Measurements from ENCODE around the gene ADCY6.
"Not testable (repeated sequence)": the region's sequence is repeated elsewhere in the genome, so short reads cannot be mapped to it uniquely, and the experiment has no call there.

The ADCY6 gene

DNA sequence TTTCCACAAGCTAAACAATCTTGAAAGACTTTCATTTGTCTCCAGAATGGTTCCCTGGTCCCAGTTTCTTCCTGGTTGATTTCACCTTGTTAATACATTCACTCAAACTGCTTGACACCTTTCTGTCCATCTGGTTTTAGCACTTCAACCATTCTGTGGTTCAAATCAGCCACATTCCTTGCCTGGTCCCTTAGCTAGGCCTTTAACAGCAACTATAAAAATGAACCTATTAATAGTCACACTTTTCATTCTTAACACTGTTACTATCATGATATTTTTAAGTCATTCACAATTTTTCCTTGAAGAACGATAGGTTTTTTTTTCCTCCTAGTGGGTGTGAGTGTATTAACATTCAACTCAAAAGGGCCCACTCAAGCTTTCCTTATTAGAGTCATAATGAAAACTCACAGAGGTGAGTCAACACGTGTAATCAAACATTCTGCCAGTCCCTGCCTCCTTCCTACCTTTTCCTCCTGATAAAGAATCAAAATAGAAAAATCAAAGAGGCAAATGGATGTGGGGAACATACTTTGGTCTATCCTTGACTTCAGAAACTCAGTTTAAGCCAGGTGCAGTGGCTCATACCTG, 38.0 kb downstream of the ADCY6 start:
- no peak for DNase-seq (ENCODE audit: low read depth)

DNA sequence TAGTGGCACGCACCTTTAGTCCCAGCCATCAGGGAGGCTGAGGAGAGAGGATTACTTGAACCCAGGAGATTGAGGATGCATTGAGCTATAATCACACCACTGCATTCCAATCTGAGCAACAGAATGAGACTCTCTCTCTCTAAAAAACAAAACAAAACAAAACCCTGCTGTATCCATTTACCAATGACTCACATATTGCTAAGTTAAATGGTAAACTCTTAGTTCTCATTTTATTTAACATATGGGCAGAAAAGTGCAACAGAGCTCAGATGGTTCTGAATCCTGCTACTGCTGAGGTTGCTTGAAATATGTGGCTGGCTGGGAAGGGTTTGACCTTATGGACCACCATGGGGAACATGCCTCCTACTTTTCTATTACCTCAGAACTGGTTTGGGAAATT, 38.7 kb downstream of the ADCY6 start:
- DNase-seq (ENCODE audit: low read depth): no peak

DNA sequence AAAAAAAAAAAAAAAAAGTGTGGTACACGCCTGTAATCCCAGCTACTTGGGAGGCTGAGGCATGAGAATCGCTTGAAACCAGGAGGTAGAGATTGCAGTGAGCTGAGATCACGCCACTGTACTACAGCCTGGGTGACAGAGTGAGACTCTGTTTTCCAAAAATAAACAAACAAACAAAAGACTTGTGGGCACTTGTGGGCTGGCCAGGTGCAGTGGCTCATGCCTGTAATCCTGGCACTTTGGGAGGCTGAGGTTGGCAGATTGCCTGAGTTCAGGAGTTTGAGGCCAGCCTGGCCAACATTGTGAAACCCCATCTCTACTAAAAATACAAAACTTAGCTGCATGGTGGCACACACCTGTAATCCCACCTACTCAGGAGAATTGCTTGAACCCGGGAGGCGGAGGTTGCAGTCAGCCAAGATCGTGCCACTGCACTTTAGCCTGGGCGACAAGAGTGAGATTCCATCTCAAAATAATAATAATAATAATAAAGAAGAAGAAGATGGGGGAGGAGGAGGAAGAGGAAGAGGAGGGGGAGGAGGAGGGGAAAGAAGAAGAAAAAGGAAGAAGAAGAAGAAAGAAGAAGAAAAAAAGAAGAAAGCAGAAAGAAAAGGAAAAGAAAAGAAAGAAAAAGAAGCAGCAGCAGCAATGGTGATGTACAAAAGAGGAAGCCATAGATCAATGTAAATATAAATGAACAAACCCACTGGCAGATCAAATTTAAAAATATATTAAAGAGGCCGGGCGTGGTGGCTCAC, 44.5 kb downstream of the ADCY6 start:
- no peak for DNase-seq (ENCODE audit: low read depth)

GRCh38 chr12:48739618-48740269, 49.1 kb downstream of the ADCY6 start:
- DNase-seq (ENCODE audit: low read depth): no peak

DNA sequence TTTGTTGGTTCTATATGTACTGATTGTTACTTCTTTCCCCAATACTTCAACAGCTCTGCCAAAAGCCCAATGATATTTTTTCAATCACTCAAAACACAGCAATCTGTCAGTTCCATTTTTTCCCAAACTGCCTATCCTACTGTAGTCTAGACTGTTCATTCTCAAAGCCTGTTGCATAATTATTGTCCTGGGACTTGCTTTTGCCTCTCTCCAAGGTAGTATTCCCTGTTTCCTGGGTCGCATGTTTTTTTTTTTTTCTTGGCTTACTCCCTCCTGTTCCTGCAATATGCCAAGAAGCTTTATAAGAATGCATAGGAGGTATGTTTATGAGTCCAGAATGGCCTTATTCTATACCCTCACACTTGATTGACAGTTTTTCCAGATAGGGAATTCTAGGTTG, 52.4 kb downstream of the ADCY6 start:
- no peak for DNase-seq (ENCODE audit: low read depth)

DNA sequence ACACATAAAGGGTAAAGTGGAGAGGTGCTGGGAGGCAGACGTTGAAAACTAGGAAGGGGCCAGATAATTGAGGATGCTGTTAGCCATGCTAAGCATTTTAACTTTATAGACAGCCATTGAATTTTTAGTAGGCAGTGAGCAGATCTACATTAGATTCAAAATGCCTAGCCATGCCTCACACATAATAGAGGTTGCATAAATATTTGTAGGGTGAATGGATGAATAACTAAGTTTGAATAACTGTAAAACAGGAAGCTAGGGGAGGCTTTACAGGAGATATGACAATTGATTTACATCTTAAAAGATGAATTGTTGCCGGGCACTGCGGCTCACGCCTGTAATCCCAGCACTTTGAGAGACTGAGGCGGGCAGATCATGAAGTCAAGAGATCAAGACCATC, 60.1 kb downstream of the ADCY6 start:
- no peak for DNase-seq (ENCODE audit: low read depth)

DNA sequence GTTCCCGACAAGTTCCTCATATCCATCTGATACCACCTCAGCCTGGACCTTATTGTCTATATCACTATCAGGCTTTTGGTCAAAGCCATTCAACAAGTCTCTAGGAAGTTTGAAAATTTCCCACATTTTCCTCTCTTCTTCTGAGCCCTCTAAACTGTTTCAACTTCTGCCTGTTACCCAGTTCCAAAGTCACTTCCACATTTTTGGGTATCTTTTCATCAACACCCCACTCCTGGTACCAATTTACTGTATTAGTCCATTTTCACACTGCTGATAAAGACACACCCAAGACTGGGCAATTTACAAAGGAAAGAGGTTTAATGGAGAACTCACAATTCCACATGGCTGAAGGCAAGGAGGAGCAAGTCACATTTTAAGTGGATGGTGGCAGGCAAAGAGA, 68.2 kb downstream of the ADCY6 start:
- not testable (repeated sequence) for DNase-seq (ENCODE audit: low read depth)

DNA sequence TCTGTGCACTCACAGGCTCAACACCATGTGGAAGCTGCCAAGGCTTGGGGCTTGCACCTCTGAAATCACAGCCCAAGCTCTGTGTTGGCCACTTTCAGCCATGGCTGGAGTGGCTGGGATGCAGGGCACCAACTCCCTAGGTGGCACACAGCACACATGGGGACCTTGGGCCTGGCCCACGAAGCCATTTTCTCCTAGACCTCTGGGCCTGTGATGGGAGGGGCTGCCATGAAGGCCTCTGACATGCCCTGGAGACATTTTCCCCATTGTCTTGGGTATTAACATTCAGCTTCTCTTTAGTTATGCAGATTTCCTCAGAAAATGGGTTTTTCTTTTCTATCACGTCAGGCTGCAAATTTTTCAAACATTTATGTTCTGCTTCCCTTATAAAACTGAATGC, 68.7 kb downstream of the ADCY6 start:
- DNase-seq (ENCODE audit: low read depth): not testable (repeated sequence)

DNA sequence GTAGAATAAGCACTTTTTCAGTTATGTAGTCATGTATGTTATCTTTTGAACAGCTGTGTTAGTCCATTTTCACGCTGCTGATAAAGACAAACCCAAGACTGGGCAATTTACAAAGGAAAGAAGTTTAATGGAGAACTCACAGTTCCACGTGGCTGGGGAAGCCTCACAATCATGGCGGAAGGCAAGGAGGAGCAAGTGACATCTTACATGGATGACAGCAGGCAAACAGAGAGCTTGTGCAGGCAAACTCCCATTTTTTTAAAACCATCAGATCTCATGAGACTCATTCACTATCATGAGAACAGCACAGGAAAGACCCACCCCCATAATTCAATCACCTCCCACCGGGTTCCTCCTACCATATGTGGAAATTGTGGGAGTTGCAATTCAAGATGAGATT, 69.9 kb downstream of the ADCY6 start:
- DNase-seq (ENCODE audit: low read depth): not testable (repeated sequence)

DNA sequence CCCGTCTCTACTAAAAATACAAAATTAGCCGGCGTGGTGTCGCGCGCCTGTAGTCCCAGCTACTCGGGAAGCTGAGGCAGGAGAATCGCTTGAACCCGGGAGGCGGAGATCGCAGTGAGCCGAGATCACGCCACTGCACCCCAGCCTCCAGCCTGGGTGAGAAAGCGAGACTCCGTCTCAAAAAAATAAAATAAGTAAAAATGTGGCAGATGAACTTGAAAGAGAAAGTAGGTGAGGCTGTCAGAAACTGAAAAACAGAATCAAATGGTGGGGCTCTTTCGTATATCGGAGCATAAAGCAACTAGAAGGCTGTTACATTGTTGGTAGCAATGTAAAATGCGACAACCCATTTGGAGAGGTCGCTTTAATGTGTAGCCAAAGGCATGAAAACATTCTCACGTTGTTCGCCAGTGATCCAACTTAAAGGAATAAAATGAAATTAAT, 71.6 kb downstream of the ADCY6 start:
- no peak for DNase-seq (ENCODE audit: low read depth)

GRCh38 chr12:48716493-48717251, 72.2 kb downstream of the ADCY6 start, which contains the start of gene CCNT1:
TSS of gene CCNT1 (minus strand) at chr12:48716707. CDS start at chr12:48716675, 32 bp downstream.
- peak; percentile 98 for DNase-seq (ENCODE audit: low read depth)
